Measurements from ENCODE around the gene NDUFB2. TPM values are rescaled to one million over a fixed set of nuclear protein-coding genes. Genes with fewer than 3 reads are reported as not detected.

The NDUFB2 gene
- total RNA-seq, 1 experiment from 2014 or later = 180 TPM

- no peaks in the 10 kb centered on the region for H3K36me3 ChIP-seq (ENCODE audit: low read depth)
- no peaks in the 10 kb centered on the region for H4K20me1 ChIP-seq (ENCODE audit: insufficient read depth)
- ChIA-PET POLR2A (ENCODE audit: unreplicated experiment) (no interaction called here), CTCF (no interaction called here)
- no peak overlapping the region for H2AFZ ChIP-seq
- no peaks in the 10 kb centered on the region for H3K27me3 ChIP-seq (ENCODE audit: insufficient read depth, low read depth)
- H3K9me2 ChIP-seq (ENCODE audit: insufficient read depth) = no peaks in the 10 kb centered on the region
- H3K4me3 ChIP-seq = no peak overlapping the region
- H3K79me2 ChIP-seq (ENCODE audit: low read depth) = peaks cover 5% of the 10 kb centered on the region; the same call in 1 of the 2 replicates
- no peaks in the 10 kb centered on the region for H3K9me3 ChIP-seq (ENCODE audit: insufficient read depth, low read depth)
- intact Hi-C loops (cut with micrococcal nuclease; ENCODE audit: unreplicated experiment) = loop anchor here (5.0 kb wide), 1 partner anchor 342 kb away; the partner anchor contains the start of gene MRPS33
- no peak overlapping the region for H3K27ac ChIP-seq
- DNase-seq = peak in 1 of 2 experiments; percentile 21
- no TSS peak for BruUV-seq (replicated peaks)
- H3K4me2 ChIP-seq = no peak overlapping the region
- peaks cover 4% of the 10 kb centered on the region; the same call in 1 of the 2 replicates for H3F3A ChIP-seq (ENCODE audit: insufficient read depth, low read depth)
- peaks cover 44% of the 10 kb centered on the region for H3K4me1 ChIP-seq (replicated peaks; ENCODE audit: insufficient read depth)
- no peak for TF ChIP-seq CTCF (conservative IDR thresholded peaks at IDR 0.05)
- TF ChIP-seq EZH2 (IDR thresholded peaks at IDR 0.05; ENCODE audit: low read depth) = no peak
Measured at GRCh38 chr7:140670343-140670935, 26.1 kb upstream of the NDUFB2 start.

- POLR2A ChIA-PET (ENCODE audit: unreplicated experiment) = no interaction called here
- H3K27ac ChIP-seq = no peak overlapping the region
- DNase-seq = peak in 1 of 2 experiments; percentile 12
- intact Hi-C loops (cut with micrococcal nuclease; ENCODE audit: unreplicated experiment) = loop anchor here (2.0 to 5.0 kb wide), 2 partner anchors 25 to 340 kb away; partner anchors contain the start of genes MRPS33 and NDUFB2
- no peaks in the 10 kb centered on the region for H3K9me3 ChIP-seq (ENCODE audit: insufficient read depth, low read depth)
- peak overlapping the region; percentile 93 for H3K4me2 ChIP-seq
- no peaks in the 10 kb centered on the region for H4K20me1 ChIP-seq (ENCODE audit: insufficient read depth)
- TSS peak; percentile 66 for BruUV-seq (replicated peaks)
- H3K36me3 ChIP-seq (ENCODE audit: low read depth) = no peaks in the 10 kb centered on the region
- H3K4me1 ChIP-seq (replicated peaks; ENCODE audit: insufficient read depth) = peaks cover 42% of the 10 kb centered on the region
- H3F3A ChIP-seq (ENCODE audit: insufficient read depth, low read depth) = peaks cover 4% of the 10 kb centered on the region; the same call in 1 of the 2 replicates
- H3K79me2 ChIP-seq (ENCODE audit: low read depth) = peaks cover 5% of the 10 kb centered on the region; the same call in 1 of the 2 replicates
- no peak for TF ChIP-seq CTCF (conservative IDR thresholded peaks at IDR 0.05)
- TF ChIP-seq EZH2 (IDR thresholded peaks at IDR 0.05; ENCODE audit: low read depth) = no peak
- peak overlapping the region; percentile 79; the same call in 1 of the 2 replicates for H3K4me3 ChIP-seq
- H3K9me2 ChIP-seq (ENCODE audit: insufficient read depth) = no peaks in the 10 kb centered on the region
- CTCF ChIA-PET = no interaction called here
- H2AFZ ChIP-seq = 0 out of 2 replicates have a peak overlapping the region, but pooled peaks have one; percentile 67
- no peaks in the 10 kb centered on the region for H3K27me3 ChIP-seq (ENCODE audit: insufficient read depth, low read depth)
Measured at GRCh38 chr7:140671966-140672365, 24.5 kb upstream of the NDUFB2 start.

DNA sequence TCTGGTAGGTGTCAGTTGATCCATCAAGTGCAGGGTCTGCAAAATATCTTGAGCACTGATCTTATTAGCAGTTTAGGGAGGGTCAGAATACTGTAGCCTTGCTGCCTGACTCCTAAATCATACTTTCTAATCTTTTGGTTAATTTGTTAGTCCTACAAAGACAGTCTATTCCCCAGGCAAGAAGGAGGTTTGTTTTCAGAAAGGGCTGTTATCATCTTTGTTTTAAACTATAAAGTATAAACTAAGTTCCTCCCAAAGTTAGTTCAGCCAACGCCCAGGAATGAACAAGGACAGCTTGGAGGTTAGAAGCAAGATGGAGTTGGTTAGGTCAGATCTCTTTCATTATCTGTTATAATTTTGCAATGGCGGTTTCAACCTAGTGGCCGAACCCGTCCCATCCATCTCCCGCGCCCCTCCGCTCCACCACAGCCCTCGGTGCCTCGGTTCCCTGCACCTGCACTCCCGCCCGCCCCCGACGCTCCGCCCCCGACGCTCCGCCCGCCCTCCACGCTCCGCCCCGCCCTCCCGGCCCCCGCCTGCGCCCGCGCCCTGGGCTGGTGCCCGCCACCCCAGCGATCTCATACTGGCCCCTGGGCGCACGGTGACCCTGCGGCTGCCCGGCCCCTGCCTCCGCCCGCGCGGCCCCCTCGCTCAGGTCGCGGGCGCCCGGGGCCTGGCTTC is 24.0 kb upstream of the NDUFB2 start, which contains the start of gene ADCK2:
TSS of gene ADCK2 (plus strand) at position 564 of the 681 bp plus-strand sequence. CDS start 386 bp downstream, outside the sequence.
- peaks cover 5% of the 10 kb centered on the region; the same call in 1 of the 2 replicates for H3K79me2 ChIP-seq (ENCODE audit: low read depth)

More for the DNA sequence above, 24.0 kb upstream of the NDUFB2 start, which contains the start of gene ADCK2:
- POLR2A ChIA-PET (ENCODE audit: unreplicated experiment) = no interaction called here
- Histone ChIP-seq H3K4me1 (replicated peaks; ENCODE audit: insufficient read depth) (peaks cover 36% of the 10 kb centered on the region), H3K9me3 (ENCODE audit: insufficient read depth, low read depth) (no peaks in the 10 kb centered on the region), H2AFZ (peak within 1 kb of the TSS; percentile 94), H3F3A (ENCODE audit: insufficient read depth, low read depth) (peaks cover 4% of the 10 kb centered on the region; the same call in 1 of the 2 replicates), H4K20me1 (ENCODE audit: insufficient read depth) (no peaks in the 10 kb centered on the region), H3K4me3 (peak within 1 kb of the TSS; percentile 79), H3K9me2 (ENCODE audit: insufficient read depth) (no peaks in the 10 kb centered on the region), H3K4me2 (peak within 1 kb of the TSS; percentile 93), H3K27me3 (ENCODE audit: insufficient read depth, low read depth) (no peaks in the 10 kb centered on the region), H3K27ac (peak within 1 kb of the TSS; percentile 26; the same call in 1 of the 2 replicates), H3K36me3 (ENCODE audit: low read depth) (no peaks in the 10 kb centered on the region)
- CTCF ChIA-PET = no interaction called here
- no peak for TF ChIP-seq EZH2 (IDR thresholded peaks at IDR 0.05; ENCODE audit: low read depth)
- no peak for TF ChIP-seq CTCF (conservative IDR thresholded peaks at IDR 0.05)
- DNase-seq = peak; percentile 33 to 71
- intact Hi-C loops (cut with micrococcal nuclease; ENCODE audit: unreplicated experiment) = loop anchor here (2.0 to 5.0 kb wide), 2 partner anchors 24 to 340 kb away; partner anchors contain the start of genes MRPS33 and NDUFB2
- no TSS peak for BruUV-seq (replicated peaks)

All from PC-9 (cell line).